GM12865 (cell line): ENCODE measurements around the gene TPST1.
"Not testable (repeated sequence)": the region's sequence is repeated elsewhere in the genome, so short reads cannot be mapped to it uniquely, and the experiment has no call there.

Source experiments
- DNase-seq: peaks from one replicate; pipeline ENCODE4 v3.0.0; 2010; ENCODE audit warnings: low read depth
- H3K4me3 ChIP-seq: 2 replicates; pipeline ENCODE4 v1.5.1; 2011; ENCODE audit warnings: mild to moderate bottlenecking, low read depth, low read length, control low read depth
- TF ChIP-seq, protein P1 (sequence below): IDR thresholded peaks from 2 replicates; pipeline ENCODE4 v1.5.1; 2011; ENCODE audit warnings: low read length, control low read depth, low read depth, inconsistent platforms; ENCODE audit not compliant: insufficient read depth; ENCODE audit errors: missing control alignments

Gene TPST1

GRCh38 chr7:66216687-66217086 lies 11.6 kb downstream of the TPST1 start:
- H3K4me3 ChIP-seq = no peak overlapping the region
- TF ChIP-seq, protein P1, sequence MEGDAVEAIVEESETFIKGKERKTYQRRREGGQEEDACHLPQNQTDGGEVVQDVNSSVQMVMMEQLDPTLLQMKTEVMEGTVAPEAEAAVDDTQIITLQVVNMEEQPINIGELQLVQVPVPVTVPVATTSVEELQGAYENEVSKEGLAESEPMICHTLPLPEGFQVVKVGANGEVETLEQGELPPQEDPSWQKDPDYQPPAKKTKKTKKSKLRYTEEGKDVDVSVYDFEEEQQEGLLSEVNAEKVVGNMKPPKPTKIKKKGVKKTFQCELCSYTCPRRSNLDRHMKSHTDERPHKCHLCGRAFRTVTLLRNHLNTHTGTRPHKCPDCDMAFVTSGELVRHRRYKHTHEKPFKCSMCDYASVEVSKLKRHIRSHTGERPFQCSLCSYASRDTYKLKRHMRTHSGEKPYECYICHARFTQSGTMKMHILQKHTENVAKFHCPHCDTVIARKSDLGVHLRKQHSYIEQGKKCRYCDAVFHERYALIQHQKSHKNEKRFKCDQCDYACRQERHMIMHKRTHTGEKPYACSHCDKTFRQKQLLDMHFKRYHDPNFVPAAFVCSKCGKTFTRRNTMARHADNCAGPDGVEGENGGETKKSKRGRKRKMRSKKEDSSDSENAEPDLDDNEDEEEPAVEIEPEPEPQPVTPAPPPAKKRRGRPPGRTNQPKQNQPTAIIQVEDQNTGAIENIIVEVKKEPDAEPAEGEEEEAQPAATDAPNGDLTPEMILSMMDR = no peak
- no peak for DNase-seq

DNA sequence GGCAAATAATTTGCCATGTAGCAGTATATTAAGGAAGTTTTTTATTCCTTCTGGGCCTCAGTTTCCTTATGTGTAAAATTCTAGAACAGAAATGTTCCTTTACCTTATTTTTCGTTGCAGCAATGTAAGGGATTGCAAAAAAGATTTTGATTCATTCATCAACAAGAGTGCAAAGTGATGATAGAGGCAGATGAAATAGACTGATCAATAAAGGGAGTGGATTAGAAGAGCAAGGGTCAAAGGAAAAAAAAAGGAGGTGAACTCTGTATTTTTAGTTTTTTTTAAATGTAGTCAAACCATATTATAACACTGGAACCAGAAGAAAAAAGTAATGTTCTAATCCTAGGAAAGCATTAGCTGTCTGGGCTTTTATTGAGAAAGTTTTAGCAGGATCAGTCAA lies 14.7 kb downstream of the TPST1 start:
- DNase-seq = no peak
- H3K4me3 ChIP-seq = no peak overlapping the region

DNA sequence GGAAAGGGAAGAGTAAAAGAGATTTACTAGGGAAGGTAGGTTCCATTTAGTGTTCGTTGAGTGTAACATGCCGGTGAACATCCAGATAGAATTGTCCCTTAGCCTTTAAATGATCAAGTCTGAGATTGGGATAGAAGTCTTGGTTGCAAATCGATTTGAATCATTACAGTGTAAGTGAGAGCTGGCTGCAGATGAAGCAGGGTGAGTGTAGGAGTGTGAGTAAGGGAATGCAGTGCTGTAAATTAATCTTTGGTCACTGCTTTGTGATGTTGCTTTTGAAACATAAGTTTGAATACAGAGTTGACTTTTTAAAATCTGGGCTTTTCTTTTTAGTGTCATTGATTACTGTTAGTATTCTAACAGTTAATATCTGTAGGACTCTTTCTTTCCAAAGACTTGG lies 16.3 kb downstream of the TPST1 start:
- H3K4me3 ChIP-seq = no peak overlapping the region
- TF ChIP-seq, protein P1 = no peak
- DNase-seq = no peak

More for the DNA sequence above, 14.7 kb downstream of the TPST1 start:
- TF ChIP-seq, protein P1 = no peak

- TF ChIP-seq, protein P1 = no peak
- H3K4me3 ChIP-seq = no peak overlapping the region
- DNase-seq = no peak
These were observed 22.7 kb downstream of the TPST1 start for GRCh38 chr7:66227808-66228207.

DNA sequence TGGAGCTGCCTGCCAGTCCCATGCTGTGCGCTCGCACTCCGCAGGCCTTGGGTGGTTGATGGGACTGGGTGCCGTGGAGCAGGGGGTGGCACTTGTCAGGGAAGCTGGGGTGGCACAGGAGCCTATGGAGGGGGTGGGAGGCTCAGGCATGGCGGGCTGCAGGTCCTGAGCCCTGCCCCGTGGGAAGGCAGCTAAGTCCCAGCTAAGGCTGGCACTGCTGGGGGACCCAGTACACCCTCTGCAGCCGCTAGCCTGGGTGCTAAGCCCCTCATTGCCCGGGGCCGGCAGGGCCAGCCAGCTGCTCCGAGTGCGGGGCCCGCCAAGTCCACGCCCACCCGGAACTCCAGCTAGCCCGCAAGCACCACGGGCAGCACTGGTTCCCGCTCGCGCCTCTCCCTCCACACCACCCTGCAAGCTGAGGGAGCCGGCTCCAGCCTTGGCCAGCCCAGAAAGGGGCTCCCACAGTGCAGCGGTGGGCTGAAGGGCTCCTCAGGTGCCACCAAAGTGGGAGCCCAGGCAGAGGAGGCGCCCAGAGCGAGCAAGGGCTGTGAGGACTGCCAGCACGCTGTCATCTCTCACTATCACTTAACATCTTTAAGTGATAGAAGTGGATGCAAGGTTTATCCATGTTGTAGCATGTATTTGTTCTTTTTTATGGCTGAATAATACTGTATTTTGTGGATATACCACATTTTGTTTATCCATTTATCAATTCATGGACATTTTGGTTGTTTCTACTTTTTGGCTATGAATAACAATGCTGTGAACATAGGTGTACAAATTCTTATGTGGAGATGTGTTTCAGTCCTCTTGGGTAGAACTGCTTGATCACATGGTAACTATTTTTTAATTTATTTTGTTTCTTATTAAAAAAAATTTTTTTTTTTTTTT lies 26.4 kb downstream of the TPST1 start:
- DNase-seq, H3K4me3 ChIP-seq: not testable (repeated sequence)

GRCh38 chr7:66233638-66234037 lies 28.5 kb downstream of the TPST1 start:
- DNase-seq = no peak
- no peak overlapping the region for H3K4me3 ChIP-seq
- TF ChIP-seq, protein P1 = no peak

DNA sequence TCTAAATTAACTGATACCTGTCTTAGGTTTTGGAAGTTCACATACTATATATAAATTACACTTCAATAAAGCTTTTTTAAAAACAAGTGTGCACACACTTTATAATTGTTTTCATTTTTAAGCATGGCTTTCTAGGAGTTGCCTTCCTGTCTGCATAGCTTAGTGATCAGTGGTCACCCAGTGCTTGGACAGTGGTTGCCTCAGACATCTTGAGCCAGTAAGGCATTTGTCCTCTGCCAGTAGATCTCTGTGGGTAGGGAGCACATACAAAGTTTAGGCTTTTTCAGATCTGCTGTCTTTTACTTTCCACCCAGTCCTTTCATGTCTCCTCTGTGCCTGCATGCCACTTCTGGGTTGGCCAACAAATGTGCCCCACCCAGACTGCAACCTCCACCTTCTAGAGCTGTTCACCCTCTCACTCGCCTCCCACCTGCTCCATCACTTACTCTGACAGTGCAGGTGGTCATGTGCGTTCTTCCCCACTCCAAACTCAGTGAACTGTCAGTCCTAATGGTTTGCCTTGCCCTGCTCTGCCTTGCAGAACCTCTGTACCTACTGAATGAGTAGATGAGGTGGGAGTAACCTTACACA lies 31.7 kb downstream of the TPST1 start:
- no peak for DNase-seq
- TF ChIP-seq, protein P1 = no peak
- no peak overlapping the region for H3K4me3 ChIP-seq
